ENCODE measurements around the gene TLCD2. TPM values are rescaled to one million over a fixed set of nuclear protein-coding genes. Genes with fewer than 3 reads are reported as not detected.
A peak's percentile ranks its signal among the peaks of the same experiment; 100 is the strongest.

Gene TLCD2
- total RNA-seq, 3 donors from 2014 or later: 29.0 to 45.6 (median 37.6) TPM

- Histone ChIP-seq H3K9me3 (no peaks in the 10 kb centered on the region), H3K4me3 (no peak overlapping the region), H3K36me3 (ENCODE audit: low read depth) (peaks cover 2% of the 10 kb centered on the region), H3K4me1 (ENCODE audit: low read depth) (peaks cover 3% of the 10 kb centered on the region)
- intact Hi-C loops (cut with DNase I, micrococcal nuclease): no loop called here
- ATAC-seq: peak; percentile 69
- peak in 1 of 3 donors; percentile 54 for DNase-seq
- no peak for TF ChIP-seq CTCF (IDR thresholded peaks at IDR 0.05)
Observed at GRCh38 chr17:1737531-1738291, 27.5 kb upstream of the TLCD2 start.

GRCh38 chr17:1736348-1737281 lies 26.4 kb upstream of the TLCD2 start:
- no peak for TF ChIP-seq CTCF (IDR thresholded peaks at IDR 0.05)
- peak; percentile 47 for ATAC-seq
- DNase-seq: peak in 1 of 3 donors; percentile 72
- Histone ChIP-seq H3K36me3 (ENCODE audit: low read depth) (peaks cover 2% of the 10 kb centered on the region), H3K9me3 (no peaks in the 10 kb centered on the region), H3K4me3 (no peak overlapping the region), H3K4me1 (ENCODE audit: low read depth) (peaks cover 3% of the 10 kb centered on the region)
- intact Hi-C loops (cut with DNase I, micrococcal nuclease): no loop called here

- no peak for DNase-seq
- peaks cover 3% of the 10 kb centered on the region for H3K4me1 ChIP-seq (ENCODE audit: low read depth)
- no peak overlapping the region for H3K4me3 ChIP-seq
- no peaks in the 10 kb centered on the region for H3K9me3 ChIP-seq
- no peak for ATAC-seq
- TF ChIP-seq CTCF (IDR thresholded peaks at IDR 0.05): no peak
- H3K36me3 ChIP-seq (ENCODE audit: low read depth): peaks cover 2% of the 10 kb centered on the region
- intact Hi-C loops (cut with DNase I, micrococcal nuclease): no loop called here
Observed at GRCh38 chr17:1735834-1736347, 25.7 kb upstream of the TLCD2 start.

- DNase-seq (no peak), ATAC-seq (no peak)
- intact Hi-C loops (cut with DNase I, micrococcal nuclease): no loop called here
- no peak for TF ChIP-seq CTCF (IDR thresholded peaks at IDR 0.05)
- H3K4me3 ChIP-seq: no peak overlapping the region
- peaks cover 3% of the 10 kb centered on the region for H3K4me1 ChIP-seq (ENCODE audit: low read depth)
- no peaks in the 10 kb centered on the region for H3K9me3 ChIP-seq
- H3K36me3 ChIP-seq (ENCODE audit: low read depth): peaks cover 2% of the 10 kb centered on the region
Observed at GRCh38 chr17:1735418-1735817, 25.2 kb upstream of the TLCD2 start.

- Histone ChIP-seq H3K4me3 (no peak overlapping the region), H3K36me3 (ENCODE audit: low read depth) (peaks cover 2% of the 10 kb centered on the region), H3K9me3 (no peaks in the 10 kb centered on the region), H3K4me1 (ENCODE audit: low read depth) (peaks cover 3% of the 10 kb centered on the region)
- DNase-seq: no peak
- intact Hi-C loops (cut with DNase I, micrococcal nuclease): no loop called here
- TF ChIP-seq CTCF (IDR thresholded peaks at IDR 0.05): no peak
- no peak for ATAC-seq
Observed at GRCh38 chr17:1733759-1734158, 23.6 kb upstream of the TLCD2 start.
